Activated CD8-positive, alpha-beta memory T cell treated with anti-CD3 and anti-CD28 coated beads for 48 hours (primary cell): ENCODE data around the gene ENPP7.
"Not testable (repeated sequence)": the region's sequence is repeated elsewhere in the genome, so short reads cannot be mapped to it uniquely, and the experiment has no call there.

Experiments
- DNase-seq, 3 experiments: peaks; one replicate each; pipeline ENCODE4 v3.0.0-alpha.2; 2020; ENCODE audit warnings: low read depth in 2 of 3, low spot score in 2 of 3

ENPP7 gene

DNA sequence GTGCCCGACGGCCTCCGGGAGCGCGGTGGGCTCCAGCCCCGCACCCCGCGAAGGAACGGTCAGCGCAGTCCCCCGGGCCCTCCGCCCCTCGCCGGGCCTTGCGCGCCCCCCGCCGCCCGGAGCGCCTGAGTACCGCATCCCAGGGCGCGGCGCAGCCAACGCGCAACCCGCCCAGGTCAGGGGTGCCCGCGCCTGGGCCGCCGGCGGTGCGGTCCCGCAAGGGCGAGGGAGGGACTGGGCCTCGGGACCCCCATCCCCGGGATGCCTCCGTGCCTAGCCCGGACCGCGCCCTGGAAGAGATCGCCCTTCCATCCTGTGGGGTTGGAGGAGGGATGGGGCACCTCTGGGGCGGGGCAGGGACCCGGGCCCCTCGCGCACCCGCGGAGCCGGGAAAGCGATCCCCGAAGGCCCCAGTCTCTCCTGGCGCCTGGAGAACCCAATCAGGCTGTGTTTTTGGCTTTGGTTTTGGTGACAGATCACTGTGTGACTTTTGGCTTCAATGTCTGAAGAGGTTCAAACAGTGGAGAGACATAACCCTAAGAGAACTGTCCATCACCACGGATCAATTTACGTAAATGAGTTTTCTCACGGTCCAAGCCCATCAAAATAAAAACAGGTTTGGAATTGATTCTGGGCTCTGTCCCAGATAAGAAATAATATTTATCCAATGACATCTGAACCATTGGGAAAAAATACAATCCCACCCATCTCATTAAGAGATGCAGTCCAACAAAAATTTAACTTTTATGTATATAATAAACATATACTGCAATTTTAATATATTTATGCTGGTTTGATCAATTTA lies 17.8 kb downstream of the ENPP7 start:
- no peak for DNase-seq

- DNase-seq, result no peak
Measured at GRCh38 chr17:79749156-79749815, 18.5 kb downstream of the ENPP7 start.

GRCh38 chr17:79749958-79750357 lies 19.2 kb downstream of the ENPP7 start:
- DNase-seq, result no peak

GRCh38 chr17:79750650-79751545 lies 20.2 kb downstream of the ENPP7 start:
- DNase-seq, result no peak

GRCh38 chr17:79752175-79752574 lies 21.4 kb downstream of the ENPP7 start:
- no peak for DNase-seq

- no peak for DNase-seq
Measured at GRCh38 chr17:79754370-79754769, 23.6 kb downstream of the ENPP7 start.

DNA sequence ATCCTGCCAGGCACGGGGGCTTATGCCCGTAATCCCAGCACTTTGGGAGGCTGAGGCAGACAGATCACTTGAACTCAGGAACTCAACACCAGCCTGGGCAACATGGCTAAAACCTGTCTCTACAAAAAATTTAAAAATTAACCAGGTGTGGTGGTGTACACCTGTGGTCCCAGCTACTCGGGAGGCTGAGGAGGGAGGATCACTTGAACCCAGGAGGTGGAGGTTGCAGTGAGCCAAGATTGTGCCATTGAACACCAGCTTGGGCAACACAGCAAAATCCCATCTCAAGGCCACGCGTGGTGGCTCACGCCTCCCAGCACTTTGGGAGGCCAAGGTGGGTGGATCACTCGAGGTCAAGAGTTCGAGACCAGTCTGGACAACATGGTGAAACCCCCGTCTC lies 24.2 kb downstream of the ENPP7 start:
- DNase-seq, result not testable (repeated sequence)

GRCh38 chr17:79755591-79755990 lies 24.8 kb downstream of the ENPP7 start:
- DNase-seq, result no peak

GRCh38 chr17:79757140-79757745 lies 26.5 kb downstream of the ENPP7 start:
- no peak for DNase-seq

- DNase-seq, result no peak
Measured at GRCh38 chr17:79758271-79758670, 27.5 kb downstream of the ENPP7 start.

GRCh38 chr17:79760197-79760906 lies 29.6 kb downstream of the ENPP7 start:
- no peak for DNase-seq

DNA sequence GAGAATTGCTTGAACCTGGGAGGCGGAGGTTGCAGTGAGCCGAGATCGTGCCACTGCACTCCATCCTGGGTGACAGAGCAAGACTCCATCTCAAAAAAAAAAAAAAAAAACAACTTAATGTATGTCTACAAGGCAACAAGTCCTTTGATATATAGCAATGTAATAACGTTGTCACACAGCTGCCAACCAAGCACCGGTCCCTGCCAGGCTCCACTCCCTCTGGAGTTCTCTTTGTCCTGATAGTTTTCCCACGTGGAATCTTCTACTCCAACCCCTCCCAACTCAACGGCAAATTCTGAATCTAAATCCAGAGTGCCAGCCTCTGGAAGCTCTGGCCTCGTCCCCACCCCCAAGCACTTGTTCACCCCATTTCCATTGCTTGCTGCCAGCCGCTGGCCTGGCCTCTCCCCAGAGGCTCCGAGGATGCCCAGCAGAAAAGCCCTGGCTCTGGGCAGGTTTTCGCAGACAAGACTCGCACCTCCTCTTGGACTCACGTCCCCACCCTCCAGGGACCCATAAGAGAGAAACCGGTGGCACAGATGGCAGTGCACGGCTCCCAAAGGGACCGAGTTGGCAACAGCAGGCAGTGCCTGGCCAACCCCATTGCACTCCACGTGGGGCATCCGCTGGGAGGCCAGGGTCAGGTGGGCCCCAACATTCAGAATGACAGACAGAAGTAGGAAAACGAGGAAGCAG lies 31.3 kb downstream of the ENPP7 start:
- DNase-seq, result no peak

DNA sequence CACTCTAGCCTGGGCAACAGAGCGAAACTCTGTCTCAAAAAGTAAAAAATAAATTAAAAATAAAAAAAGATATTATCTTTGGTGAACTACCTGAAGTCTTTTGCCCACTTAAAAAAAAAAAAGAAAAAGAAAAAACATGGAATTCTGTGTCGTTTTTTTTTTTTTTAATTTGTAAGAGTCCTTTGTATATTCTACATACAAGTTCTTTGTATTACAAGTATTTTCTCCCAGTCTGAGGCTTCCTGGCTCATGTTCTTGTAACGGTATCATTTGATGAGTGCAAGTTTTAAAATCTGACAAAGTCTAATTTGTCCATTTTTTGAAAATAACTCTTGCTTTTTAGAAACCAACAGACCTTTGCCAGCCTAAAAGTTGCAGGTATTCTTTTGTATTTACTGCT lies 35.0 kb downstream of the ENPP7 start:
- DNase-seq, result no peak

GRCh38 chr17:79769570-79770506 lies 39.1 kb downstream of the ENPP7 start:
- no peak for DNase-seq

DNA sequence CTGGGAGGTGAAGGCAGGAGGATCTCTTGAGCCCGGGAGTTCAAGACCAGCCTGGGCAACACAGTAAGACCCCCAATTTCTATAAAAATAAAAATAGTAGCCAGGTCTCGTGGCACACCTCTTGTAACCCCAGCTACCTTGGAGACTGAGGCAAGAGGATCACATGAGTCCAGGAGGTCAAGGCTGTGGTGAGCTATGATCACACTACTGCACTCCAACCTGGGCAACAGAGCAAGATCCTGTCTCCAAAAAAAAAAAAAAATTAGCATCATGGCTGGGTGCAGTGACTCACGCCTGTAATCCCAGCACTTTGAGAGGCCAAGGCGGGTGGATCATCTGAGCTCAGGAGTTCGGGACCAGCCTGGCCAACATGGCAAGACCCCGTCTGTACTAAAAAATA lies 40.5 kb downstream of the ENPP7 start:
- DNase-seq, result no peak

DNA sequence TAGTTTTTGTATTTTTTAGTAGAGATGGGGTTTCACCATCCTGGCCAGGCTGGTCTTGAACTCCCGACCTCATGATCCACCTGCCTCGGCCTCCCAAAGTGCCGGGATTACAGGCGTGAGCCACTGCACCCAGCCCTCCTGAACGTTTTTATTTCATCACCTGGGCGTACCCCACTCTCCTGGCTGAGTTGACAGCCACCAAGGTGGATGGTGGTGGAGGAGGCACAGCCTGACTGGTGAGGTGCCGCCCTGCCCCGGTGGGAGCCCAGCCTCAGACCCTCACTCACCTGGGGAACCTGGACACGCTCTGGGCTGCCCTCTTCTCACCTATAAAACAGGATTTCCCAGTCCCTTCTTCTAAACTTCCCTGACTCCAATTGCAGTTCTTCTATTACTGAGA lies 42.0 kb downstream of the ENPP7 start:
- DNase-seq, result not testable (repeated sequence)

- no peak for DNase-seq
Measured at GRCh38 chr17:79774561-79774975, 43.8 kb downstream of the ENPP7 start.

DNA sequence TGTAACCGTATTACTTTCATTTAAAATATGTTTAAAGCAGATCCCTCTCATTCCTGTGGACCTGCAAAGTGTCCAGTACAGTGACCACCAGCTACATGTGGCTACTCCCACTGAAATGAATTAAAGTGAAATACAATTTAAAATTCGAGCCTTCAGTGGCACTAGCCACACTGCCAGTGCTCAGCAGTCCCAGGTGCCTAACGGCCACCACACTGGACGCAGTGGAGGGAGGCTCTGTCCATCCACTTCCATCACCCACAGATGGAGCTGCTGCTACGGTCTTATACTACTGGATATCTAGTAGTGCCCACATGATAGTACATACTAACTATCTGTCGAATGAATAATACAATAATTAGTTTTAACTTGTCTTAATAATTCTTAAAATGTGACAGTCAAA lies 44.9 kb downstream of the ENPP7 start:
- no peak for DNase-seq
